ENCODE data around the gene CCNJL.

- TF ChIP-seq CTCF (IDR thresholded peaks at IDR 0.05; ENCODE audit: low read depth, low read length, missing input control) = no peak
- TF ChIP-seq RAD21 (IDR thresholded peaks at IDR 0.05) = no peak
- no peak for TF ChIP-seq ATF3 (IDR thresholded peaks at IDR 0.05)
- no peak for TF ChIP-seq REST (IDR thresholded peaks at IDR 0.05)
- TF ChIP-seq JUND (IDR thresholded peaks at IDR 0.05) = no peak
- TF ChIP-seq TAF1 (conservative IDR thresholded peaks at IDR 0.05) = no peak
- no peak for TF ChIP-seq RXRA (IDR thresholded peaks at IDR 0.05)
- no peak for TF ChIP-seq GABPA (IDR thresholded peaks at IDR 0.05 in 1 of 2, conservative IDR thresholded peaks at IDR 0.05 in 1 of 2)
- TF ChIP-seq MAX (IDR thresholded peaks at IDR 0.05) = no peak
- TF ChIP-seq SP1 (IDR thresholded peaks at IDR 0.05) = no peak
- TF ChIP-seq YY1 (IDR thresholded peaks at IDR 0.05) = no peak
- no peak for TF ChIP-seq FOXA1 (IDR thresholded peaks at IDR 0.05)
- TF ChIP-seq EGR1 (IDR thresholded peaks at IDR 0.05; ENCODE audit: low read depth in 2 of 2) = no peak
Observed at GRCh38 chr5:160341309-160341870, 29.0 kb upstream of the CCNJL start.

Data from liver (tissue), 3 donors.